ENCODE results near the gene SLC2A13. TPM values are rescaled to one million over a fixed set of nuclear protein-coding genes. Genes with fewer than 3 reads are reported as not detected.

Gene SLC2A13
- total and polyA plus RNA-seq, 2 donors (not counting 3 experiments of a cell fraction or from before 2014, with no cell fraction given) = 1.2 to 4.9 TPM

- intact Hi-C loops (cut with micrococcal nuclease) = no loop called here
- TF ChIP-seq JUN (IDR thresholded peaks at IDR 0.05; ENCODE audit: borderline replicate concordance, insufficient read depth, insufficient read length, low read depth) (no peak), CTCF (IDR thresholded peaks at IDR 0.05; ENCODE audit: extremely low read depth in 1 of 2, insufficient read depth in 1 of 2, low read depth in 1 of 2, low read length in 2 of 2) (no peak), FOS (IDR thresholded peaks at IDR 0.05; ENCODE audit: borderline replicate concordance, insufficient read depth, low read length) (no peak), EZH2 (IDR thresholded peaks at IDR 0.05; ENCODE audit: borderline replicate concordance, low read depth, low read length, severe bottlenecking) (no peak), MYC (IDR thresholded peaks at IDR 0.05; ENCODE audit: low read depth, low read length) (no peak), POLR2A (IDR thresholded peaks at IDR 0.05; ENCODE audit: low read depth, low read length) (no peak), POLR2AphosphoS5 (IDR thresholded peaks at IDR 0.05; ENCODE audit: insufficient read depth, low read depth, low read length) (no peak), GATA2 (IDR thresholded peaks at IDR 0.05; ENCODE audit: insufficient read depth, insufficient read length, low read depth, low read length) (no peak)
- TF ChIP-seq, protein P1, sequence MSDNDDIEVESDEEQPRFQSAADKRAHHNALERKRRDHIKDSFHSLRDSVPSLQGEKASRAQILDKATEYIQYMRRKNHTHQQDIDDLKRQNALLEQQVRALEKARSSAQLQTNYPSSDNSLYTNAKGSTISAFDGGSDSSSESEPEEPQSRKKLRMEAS (IDR thresholded peaks at IDR 0.05; ENCODE audit: insufficient read depth, insufficient read length) = no peak
- no peaks in the 10 kb centered on the region for H3K79me2 ChIP-seq (ENCODE audit: control insufficient read depth, insufficient read depth, low read length)
- no peaks in the 10 kb centered on the region for H3K4me1 ChIP-seq (ENCODE audit: control insufficient read depth, extremely low read depth, insufficient read depth, low read length)
- H3K9me3 ChIP-seq (replicated peaks; ENCODE audit: control insufficient read depth, insufficient read depth, low read length) = no peaks in the 10 kb centered on the region
- H4K20me1 ChIP-seq (replicated peaks; ENCODE audit: control insufficient read depth, extremely low read depth, insufficient read depth, low read length) = no peaks in the 10 kb centered on the region
- dilution Hi-C loops (cut with MboI; ENCODE audit: extremely low pct_ligation_motif_present, low sequenced_read_pairs) = no loop called here
- H3K27me3 ChIP-seq (ENCODE audit: control insufficient read depth in 2 of 2, insufficient read depth in 2 of 2, low read length in 2 of 2) = no peaks in the 10 kb centered on the region
- H3K4me3 ChIP-seq (replicated peaks in 1 of 3; ENCODE audit: insufficient read depth in 1 of 3, low read depth in 1 of 3, low read length in 3 of 3) = no peak overlapping the region
- no peak overlapping the region for H3K9ac ChIP-seq (replicated peaks; ENCODE audit: extremely low read depth, insufficient read depth, low read length)
- DNase-seq (ENCODE audit: low read depth, low spot score) = no peak
- H3K4me2 ChIP-seq (ENCODE audit: insufficient read depth, low read length) = no peak overlapping the region
- H3K36me3 ChIP-seq (ENCODE audit: control insufficient read depth in 2 of 2, extremely low read depth in 1 of 2, insufficient read depth in 2 of 2, low read length in 2 of 2) = no peaks in the 10 kb centered on the region
- H3K27ac ChIP-seq (ENCODE audit: insufficient read depth, low read depth, low read length) = no peak overlapping the region
- BruUV-seq (replicated peaks) = no TSS peak
- no peak for FAIRE-seq
- ChIA-PET POLR2A (no interaction called here), CTCF (no interaction called here)
- H3K9me1 ChIP-seq (replicated peaks; ENCODE audit: control insufficient read depth, extremely low read depth, insufficient read depth, low read length) = no peaks in the 10 kb centered on the region
- H2AFZ ChIP-seq (ENCODE audit: low read depth, low read length) = no peak overlapping the region
These were observed 175.8 kb downstream of the SLC2A13 start for GRCh38 chr12:39930101-39930500.
